Pericardium fibroblast (primary cell): ENCODE measurements around the gene POMGNT2. TPM values are rescaled to one million over a fixed set of nuclear protein-coding genes. Genes with fewer than 3 reads are reported as not detected.

Experiments
- total RNA-seq: library from RNA; depleted of rRNA; stranded (reverse); fragments of >200 nt; gene quantifications from 2 replicates; pipeline ENCODE4 v1.2.3, GENCODE V29; 2015

POMGNT2 gene
- total RNA-seq = 22.8 and 23.2 TPM in 2 replicates

DNA sequence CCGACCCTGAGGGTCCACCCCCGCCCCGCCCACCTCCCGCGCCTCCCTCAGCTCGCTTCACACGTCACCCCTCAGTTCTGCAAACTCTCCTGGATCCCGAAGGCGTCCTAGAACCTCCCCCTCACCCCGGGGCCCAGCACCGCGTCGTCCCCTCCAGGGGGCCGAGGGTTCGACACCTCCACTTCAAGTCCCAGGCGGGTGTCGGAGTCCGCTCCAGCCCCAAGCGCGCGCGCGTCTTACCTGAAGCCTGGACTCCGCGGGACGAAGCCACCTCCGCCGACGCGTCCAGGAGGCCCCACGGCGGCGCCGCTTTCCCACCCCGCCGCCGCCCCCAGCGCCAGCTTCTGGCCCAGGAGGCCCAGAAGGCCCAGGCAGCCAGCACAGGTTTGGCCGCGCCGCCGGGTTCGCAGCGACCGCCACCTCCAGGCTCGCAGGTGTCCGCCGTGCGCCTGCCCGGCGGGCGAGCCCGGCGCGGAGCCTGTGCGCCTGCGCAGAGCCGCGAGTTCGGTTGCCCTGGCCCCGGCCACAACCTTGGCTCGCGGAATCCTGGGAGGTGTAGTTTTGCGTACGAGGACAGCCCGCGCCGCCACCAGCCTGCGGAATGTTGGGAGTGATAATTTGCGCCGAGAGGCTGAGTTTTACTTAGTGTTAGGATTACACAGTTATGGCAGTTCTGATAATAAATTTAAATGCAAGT lies at the start of gene POMGNT2:
Gene POMGNT2 (minus strand): TSS at position 484 of the 697 bp plus-strand sequence. CDS start 24,648 bp downstream, outside the sequence.

Other genes with a start within 250 kb of the POMGNT2 start
- gene CYP8B1, start 230.2 kb downstream of the POMGNT2 start, total RNA-seq = not detected in 2 replicates
- gene ZNF662, start 199.9 kb downstream of the POMGNT2 start, total RNA-seq = 0.82 and 1.4 TPM in 2 replicates
- gene GASK1A, start 126.8 kb downstream of the POMGNT2 start, total RNA-seq = 0.47 and 2.3 TPM in 2 replicates
- gene SNRK, start 180.5 kb upstream of the POMGNT2 start, total RNA-seq = 11.2 and 14.8 TPM in 2 replicates